ENCODE results near the gene METTL6.
A peak's percentile ranks its signal among the peaks of the same experiment; 100 is the strongest.
"Not testable (repeated sequence)": the region's sequence is repeated elsewhere in the genome, so short reads cannot be mapped to it uniquely, and the experiment has no call there.

The METTL6 gene, protein sequence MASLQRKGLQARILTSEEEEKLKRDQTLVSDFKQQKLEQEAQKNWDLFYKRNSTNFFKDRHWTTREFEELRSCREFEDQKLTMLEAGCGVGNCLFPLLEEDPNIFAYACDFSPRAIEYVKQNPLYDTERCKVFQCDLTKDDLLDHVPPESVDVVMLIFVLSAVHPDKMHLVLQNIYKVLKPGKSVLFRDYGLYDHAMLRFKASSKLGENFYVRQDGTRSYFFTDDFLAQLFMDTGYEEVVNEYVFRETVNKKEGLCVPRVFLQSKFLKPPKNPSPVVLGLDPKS

DNA sequence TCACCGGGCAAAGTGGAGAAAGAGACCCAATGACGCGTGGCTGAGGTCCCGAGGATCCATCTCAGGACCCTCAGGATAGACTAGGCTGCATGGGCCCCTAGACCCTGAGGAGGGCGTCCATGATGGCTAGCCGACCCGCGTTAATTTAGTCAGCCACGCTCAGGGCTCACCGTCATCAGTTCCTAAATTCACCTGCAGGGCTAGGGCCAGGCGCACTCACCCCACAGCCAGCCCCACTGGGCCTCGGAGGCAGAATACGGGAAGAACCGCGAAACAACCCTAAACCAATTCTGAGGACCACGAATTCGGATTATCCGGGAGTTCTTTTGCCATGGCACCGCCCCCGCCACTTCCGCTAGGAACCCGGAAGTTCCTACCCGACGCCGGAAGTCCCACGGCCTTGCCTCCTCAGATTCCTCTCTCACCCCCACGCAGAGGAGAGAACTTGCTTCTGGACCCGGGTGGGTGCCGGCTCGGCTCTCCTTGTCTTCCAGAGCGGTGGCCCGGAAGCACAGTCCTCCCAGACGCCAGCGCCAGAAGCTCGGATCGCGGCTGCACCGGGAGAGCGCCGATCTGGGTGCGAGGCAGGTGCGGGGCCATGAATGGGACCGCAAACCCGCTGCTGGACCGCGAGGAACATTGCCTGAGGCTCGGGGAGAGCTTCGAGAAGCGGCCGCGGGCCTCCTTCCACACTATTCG is at the start of gene METTL6, which contains the start of gene EAF1:
METTL6 (minus strand) TSS at position 363 of the 699 bp plus-strand sequence. CDS start 1,033 bp downstream, outside the sequence.
EAF1 (plus strand) TSS at position 417 of the 699 bp plus-strand sequence; CDS start at position 599, 182 bp downstream.
- DNase-seq: peak; percentile 82 to 85

DNA sequence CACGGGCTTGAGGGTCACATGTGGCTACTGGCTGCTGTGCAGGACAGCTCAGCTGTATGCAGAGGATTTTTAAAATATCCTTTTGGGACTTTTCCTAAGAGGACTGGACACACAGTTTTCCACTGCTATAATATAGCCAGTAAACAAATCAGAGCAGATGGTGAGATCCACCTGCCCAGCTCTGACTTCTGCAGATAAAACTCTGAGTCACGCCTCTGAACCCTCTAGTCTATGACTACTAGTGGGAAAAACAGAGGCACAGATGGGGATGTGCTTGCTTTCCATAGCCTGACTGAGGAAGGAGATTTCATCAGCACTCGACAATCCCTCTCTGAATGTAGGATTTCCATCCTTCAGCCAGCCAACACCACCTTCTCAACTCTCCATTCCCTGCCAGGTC is 49.0 kb upstream of the METTL6 start:
- DNase-seq: no peak

DNA sequence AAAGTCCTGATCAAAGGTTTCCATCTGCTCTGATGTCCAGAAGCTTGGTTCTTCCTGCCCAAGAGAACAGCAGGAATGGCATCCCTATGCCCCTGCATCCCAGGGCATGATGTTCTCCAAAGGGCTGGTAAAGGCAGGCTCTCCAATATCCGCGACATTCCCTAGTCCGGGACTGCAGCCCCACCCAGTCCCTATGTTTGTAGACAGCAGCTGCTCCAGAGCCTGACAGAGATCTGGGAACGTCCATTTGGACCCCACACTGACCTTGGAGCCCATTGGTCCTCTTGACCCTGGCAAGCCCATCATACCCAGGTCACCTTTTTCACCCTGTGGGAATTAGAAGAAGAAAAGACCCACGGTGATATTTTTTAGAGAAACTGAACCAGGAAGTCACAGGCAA is 47.8 kb upstream of the METTL6 start:
- DNase-seq: no peak

DNA sequence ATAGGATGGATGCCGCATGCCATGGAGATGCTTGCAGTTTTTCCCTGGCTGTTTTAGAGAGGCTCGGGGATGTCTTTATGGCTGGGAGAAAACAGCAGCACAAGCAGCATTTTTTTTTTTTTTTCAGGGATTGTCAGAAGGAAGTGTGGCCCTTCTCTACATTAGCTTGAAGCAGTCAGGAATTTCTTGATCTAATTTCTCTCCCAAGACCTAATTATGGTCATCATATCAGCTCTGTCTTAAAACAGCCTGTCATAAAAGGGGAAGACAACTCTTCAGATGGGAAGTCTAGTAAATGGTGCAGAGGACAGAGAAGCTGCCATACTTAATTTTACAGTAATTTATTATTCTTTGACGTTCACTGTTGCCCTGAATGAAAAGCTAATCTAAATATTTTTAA is 44.5 kb upstream of the METTL6 start:
- DNase-seq: no peak

DNA sequence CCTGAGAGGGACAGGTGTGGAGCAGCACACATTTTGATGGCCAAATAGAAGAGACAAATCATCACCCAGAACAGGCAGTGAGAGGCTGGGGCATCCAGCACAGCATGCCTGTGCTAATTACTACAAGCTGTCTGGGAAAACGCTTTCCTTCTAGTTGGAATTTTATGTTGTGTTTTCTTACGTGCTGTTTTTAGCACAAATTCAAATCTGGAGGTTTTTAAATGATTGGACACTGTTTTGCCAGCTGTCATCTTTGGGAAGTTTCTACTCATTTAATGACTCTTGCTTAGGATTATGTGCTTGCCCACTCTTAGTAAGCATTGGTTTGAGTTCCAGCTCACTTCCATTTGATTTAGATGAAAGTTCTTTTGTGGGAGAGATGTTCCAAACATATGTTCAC is 43.5 kb upstream of the METTL6 start:
- DNase-seq: no peak

DNA sequence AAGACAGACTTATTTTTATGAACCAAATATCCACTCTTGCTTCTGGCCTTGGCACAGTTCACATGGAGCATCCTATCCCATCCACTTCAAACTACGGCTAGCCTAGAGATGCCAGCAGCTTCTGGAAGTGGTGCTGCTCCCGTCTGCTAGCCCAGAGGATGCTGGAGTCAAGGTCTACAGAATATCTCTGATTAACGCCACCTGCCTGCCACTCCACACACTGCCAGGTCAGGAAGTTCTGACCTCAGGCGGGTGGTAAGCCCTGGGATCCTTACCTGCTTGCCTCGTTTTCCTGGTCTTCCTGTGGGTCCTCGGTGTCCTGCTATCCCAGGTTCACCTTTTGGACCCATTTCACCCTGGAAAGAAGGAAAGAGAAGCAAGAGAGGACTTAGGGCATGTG is 42.9 kb upstream of the METTL6 start:
- DNase-seq: no peak

DNA sequence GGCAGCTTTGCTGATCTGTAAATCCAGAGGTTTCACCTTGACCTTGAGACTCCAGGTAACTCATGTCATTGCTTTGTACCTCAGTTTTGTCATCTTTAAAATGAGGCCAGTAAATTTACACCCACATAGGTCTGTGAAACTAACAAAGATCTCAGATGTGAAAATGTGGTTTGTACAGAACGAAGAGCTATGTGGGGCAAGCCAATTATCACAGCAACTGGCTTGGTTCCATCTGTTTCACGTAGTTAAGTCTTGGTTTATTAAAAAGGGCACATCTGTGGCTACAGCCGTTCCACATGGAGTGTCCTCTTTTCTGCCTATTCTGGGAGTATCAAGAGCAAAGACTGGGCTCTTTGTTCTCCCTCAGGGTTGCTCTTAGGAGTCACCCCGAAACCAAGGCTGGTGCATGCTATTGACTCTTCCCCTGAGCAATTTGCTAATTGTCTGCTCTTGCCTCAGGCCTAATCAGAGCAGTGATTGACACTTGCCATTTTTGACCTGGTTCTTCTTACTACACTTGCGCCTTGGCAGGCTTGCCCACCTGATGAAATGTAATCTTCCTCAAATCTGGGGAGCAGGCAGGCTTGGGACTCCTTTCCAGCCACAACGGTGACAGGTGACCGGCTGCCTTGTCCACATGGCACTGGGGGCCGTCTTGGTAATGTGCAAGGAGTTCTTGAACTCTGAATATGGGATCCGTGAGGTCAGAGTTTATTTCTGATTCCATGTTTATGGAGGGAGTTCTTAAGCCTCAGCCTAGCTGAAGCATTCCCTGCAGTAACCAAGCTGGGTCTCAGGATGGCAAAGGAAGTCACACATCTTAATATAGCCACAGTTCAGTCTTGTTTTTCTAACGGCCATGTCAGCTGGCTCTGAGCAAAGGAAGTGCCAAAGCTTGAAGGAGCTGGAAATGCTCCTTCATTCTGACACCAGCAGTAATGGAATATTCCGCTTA is 40.2 kb upstream of the METTL6 start:
- no peak for DNase-seq

DNA sequence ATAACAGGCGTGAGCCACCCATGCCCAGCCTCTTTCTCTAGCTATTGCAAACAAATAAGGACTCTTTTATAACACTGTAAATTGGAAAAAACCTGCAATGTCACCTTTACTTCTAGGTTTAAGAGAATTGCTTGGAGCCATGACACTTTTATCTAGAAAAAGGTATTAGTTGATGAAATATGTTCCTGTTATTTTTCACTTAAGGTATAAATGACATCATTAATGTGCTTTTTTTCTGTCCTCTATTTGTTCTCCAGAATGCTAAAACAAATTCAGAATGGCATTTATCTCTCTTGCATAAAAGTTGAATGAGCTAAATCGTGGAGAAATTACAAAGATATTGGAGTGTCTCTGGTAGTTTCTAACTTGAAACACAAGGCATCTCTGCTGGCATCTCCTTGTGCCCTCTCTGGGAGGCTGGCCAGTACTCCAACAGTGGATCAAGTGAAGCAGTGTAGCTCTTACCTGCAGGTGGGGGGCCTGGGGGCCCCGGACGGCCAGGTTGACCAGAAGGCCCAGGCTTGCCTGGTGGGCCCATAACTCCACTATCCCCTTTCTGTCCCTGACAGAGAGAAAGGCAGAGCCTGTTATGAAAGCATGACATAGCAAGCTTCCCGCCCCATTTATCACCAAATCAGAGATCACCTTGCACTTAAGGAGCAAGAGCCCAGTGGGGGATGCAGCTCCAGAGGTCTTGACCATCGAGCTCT is 38.7 kb upstream of the METTL6 start:
- no peak for DNase-seq

DNA sequence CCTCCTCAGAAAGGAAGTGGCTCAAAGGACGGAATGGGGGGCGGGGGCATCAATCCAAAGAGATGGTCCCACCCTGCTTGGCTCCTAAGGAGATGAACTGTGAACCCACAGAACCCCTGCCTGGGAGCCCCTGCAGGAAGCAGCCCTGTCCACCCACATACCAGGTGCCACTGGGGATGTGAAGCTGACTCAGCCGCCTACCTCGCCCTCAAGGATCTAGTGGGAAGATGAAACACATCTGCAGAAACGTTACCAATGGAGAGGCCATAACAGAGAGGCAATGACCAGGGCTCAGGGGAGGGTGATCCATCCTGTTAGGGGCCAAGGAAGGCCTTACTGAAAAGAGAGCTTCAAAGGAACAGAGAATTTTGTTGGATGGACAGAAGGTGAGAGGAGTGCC is 35.1 kb upstream of the METTL6 start:
- DNase-seq: no peak

DNA sequence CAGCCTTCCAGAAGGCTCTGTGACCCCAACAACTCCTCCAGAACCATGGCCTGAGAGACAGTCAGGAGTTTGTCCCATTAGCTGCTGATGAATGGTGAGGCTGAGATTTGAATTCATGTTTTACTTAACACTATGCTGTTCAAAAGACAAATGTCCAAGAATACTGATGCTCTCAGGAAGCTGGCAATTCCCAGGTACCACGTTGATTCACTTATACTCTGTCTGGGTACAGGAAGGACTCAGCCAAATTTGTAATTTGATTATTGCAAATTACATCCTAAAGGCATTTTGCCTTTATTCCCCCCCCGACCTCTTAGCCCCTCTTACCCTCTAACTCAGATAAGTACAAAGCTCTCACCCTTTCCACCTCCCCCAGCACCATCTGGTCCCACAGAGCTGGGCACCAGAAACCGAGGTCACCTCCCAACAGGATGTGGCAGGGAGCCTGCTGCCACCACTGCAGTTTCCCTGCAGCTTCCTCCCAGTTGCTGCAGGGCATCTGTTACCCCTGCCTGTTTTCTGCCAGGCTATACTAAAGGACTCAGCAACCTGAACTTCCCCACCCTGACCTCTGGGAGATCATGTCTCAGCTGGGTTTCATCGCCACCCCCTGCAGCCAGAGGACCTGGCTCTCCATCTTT is 33.7 kb upstream of the METTL6 start:
- peak; percentile 10 to 19 for DNase-seq

DNA sequence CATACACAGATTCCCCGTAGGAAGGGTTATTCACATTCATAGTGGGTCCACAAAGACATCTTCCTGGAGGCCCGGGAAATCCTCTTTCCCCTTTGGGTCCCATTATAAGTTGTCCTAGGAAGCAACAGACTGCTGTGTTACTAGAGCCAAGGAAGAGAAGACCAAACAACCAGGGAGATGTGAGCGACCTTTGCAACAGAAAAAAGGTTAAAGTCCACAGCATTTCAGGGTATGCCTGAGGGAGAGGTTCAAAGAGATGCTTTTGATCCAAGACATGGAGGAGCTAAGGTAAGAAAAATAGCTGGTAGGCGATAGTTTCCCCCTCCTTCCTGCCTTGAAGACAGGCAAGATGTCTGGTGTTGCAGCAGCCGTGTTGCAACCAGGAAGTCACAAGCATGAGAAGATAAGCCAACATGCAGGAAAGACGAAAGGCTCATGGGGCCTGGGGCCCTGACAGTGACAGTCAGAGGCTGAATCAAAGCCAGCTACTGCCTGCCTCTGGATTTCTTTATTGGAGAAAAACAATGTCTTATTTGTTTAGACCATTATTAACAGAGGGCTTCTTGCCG is 31.0 kb upstream of the METTL6 start:
- DNase-seq: no peak

DNA sequence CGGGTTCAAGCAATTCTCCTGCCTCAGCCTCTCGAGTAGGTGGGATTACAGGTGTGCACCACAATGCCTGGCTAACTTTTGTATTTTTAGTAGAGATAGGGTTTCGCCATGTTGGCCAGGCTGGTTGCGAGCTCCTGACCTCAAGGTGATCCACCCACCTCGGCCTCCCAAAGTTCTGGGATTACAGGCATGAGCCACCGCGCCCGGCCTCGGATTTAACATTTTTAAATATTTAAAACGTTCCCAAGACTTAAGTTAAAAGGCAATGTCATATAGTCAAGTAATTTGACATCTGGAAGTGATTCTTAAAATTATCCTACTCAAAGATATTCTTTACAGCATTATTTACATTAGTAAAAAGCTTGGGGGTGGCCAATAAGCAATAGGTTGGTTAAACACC is 29.6 kb upstream of the METTL6 start:
- DNase-seq: not testable (repeated sequence)

DNA sequence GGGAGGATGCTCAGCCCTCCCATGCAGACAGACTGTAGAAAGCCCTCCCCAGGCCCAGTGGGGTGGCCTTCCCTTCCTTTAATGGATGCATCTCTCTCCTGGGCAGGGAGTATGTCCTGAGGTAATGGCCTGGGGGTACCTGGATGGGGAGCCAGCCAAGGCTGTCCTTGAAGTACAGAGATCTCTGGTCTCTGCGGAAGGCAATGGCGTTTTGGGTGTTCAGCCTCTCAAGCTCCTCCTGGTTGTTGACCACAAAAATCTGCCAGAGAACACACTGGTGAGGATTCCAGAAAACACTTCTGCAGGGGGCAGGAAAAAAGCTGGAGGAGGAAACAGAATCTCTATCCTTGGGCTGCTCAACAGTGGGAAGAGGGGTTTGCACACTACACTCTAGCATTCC is 29.0 kb upstream of the METTL6 start:
- DNase-seq: no peak

DNA sequence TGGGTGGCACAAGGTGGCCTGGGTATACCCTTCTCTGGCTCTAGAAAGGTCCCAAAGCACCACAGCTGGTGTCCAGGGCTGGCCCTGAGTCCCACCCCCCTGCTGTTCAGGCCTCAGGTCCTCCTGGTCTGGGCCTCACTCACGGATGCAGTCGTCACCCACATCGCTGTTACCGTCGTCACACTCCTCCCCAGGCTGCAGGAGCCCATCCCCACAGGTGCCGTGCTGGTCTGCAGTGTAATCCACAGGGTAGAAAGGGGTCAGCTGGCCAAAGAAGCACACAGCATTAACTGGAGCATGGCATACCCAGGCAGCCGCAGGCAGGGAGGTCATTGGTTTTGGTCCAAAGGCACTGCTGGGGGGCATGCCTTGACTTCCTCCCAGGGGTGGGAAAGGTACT is 28.4 kb upstream of the METTL6 start:
- DNase-seq: no peak

DNA sequence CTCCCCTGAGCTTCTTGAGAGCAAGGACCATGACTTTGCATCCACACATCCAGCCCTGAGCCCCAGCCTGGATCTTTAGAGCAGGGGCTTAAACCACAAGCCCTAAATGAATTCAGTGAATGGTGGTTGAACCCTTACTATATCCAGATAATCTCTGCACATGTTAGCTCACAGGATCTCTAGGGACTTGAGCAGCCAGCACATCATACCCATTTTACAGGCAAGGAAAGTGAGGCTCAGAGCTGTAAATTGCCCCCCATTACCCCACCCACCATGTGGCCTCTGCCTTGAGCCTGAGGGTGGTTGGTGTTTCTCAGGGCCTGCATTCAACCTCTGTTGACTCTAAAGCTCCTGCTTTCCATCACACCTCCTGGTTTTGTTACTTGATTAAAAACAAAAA is 27.6 kb upstream of the METTL6 start:
- DNase-seq: no peak

DNA sequence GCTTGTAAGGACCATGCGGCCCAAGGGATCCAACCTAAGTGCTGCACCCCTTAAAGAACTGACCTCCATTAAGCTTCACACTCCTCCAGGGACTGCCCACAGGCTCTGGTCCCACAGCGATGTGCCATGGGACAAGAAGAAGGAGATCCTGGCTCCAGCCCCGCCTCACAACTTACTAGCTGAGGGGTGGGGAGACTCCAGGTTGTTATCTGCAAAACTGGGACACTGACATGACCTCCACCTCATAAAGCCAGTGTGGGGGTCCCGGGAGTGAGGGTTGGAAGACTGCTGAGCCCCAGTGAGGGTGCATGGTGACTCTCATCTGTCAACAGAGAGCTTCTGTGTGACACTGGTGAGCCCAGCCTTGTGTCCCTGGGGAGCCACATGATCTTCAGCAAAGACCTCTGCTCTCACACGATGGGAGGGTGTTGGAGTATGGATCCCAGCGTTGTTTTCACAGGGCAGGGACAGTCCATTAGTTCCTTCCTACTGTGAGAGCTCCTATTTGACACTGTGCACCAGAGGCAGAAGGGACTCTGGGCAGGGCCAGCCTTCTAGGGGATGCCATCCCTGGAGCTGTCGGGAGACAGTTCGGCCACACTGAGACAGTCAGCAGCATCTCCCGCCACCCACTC is 26.8 kb upstream of the METTL6 start:
- DNase-seq: no peak

DNA sequence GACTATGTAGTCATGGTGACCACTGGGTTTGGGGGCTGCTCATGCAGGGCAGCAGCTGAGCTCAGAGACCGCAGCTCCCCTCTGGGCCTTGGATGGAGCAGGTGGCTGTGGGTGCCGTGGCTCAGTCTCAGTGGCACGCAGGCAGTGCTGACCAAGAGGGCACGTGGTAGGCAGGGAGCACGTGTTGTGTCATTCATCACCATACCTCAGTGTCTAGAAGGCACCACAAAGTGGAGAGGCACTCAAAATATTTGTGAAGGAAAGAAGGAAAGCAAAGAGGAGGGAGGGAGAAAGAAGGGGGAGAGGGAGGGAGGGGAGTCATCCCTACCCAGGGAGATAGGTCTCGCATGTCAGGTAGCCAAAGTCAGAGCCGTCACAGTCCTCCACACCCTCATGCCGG is 26.2 kb upstream of the METTL6 start:
- no peak for DNase-seq

DNA sequence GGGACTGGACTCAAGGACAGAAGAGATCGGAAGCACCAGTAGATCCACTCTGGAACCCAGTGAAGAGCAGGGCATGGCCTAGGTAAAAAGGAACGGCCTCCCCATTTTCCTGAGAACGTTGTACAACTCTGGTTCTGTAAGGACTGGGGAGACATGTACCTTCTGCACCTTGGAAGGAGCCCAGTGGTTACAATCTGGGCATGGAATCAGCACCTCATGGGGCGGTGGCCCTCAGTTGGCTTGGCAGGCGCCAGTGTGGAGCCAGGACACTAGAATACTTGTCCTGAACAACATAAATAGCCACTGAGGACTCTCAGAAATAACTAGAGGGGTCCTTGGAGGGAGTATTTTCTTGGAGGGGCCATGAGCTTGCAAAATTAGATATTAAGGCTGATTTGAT is 25.6 kb upstream of the METTL6 start:
- DNase-seq: no peak

DNA sequence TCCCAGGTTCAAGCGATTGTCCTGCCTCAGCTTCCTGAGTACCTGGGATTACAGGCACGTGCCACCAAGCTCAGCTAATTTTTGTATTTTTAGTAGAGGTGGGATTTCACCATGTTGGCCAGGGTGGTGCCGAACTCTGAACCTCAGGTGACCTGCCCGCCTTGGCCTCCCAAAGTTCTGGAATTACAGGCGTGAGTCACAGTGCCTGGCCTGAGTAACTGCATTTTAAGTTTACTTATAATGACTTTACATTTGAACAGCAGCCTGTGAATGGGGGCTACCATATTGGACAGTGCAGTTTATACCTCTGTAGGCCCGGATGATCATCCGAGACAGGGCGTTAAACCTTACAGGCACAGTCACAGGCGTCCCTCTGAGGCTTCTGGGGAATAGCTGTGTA is 24.8 kb upstream of the METTL6 start:
- no peak for DNase-seq

DNA sequence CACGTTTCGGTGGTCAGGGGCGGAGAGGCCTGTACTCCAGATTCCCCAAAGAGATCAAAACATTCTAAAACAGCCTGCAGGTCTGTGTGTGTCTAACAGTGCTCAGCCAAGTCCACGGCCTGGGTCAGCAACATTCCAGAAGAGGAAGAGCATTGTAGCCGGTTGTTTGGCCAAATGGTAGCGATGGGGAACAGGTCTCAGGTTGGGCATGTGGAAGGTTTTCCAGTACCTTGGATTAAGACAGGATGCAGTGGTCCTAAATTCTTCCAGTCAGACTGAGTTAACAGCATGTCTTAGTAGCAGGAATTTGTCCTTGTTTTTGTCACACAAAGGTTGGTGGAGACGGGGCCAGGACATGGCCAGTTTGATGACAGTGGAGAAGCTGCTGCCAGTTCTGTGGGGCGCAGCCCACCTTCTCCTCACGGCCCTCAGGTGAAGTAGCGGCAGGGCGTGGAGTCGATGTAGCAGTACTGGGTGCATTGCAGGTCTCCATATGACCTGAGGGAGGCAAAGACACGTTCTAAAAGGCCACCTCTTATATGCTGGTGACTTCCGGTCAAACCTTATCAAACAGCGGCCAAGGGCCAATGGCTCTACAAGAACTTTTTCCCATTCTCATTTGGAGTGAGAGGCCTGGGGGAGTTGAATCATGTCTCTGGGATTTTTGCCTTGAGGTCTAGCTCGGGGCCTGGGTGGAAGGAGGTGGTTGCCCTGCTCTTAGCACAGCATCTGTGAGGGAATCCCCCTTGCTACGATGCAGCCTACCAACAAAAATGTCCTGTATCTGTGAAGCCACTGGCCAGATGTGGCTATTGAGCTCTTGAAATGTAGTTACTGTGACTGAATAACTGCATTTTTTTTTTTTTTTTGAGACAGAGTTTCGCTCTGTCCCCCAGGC is 24.1 kb upstream of the METTL6 start:
- no peak for DNase-seq
